ENCODE measurements around the gene PRPH2.
"Not testable (repeated sequence)": the region's sequence is repeated elsewhere in the genome, so short reads cannot be mapped to it uniquely, and the experiment has no call there.

- not testable (repeated sequence) for TF ChIP-seq POLR2A, POLR2AphosphoS5, EP300 (IDR thresholded peaks at IDR 0.05)
- TF ChIP-seq, protein P1, sequence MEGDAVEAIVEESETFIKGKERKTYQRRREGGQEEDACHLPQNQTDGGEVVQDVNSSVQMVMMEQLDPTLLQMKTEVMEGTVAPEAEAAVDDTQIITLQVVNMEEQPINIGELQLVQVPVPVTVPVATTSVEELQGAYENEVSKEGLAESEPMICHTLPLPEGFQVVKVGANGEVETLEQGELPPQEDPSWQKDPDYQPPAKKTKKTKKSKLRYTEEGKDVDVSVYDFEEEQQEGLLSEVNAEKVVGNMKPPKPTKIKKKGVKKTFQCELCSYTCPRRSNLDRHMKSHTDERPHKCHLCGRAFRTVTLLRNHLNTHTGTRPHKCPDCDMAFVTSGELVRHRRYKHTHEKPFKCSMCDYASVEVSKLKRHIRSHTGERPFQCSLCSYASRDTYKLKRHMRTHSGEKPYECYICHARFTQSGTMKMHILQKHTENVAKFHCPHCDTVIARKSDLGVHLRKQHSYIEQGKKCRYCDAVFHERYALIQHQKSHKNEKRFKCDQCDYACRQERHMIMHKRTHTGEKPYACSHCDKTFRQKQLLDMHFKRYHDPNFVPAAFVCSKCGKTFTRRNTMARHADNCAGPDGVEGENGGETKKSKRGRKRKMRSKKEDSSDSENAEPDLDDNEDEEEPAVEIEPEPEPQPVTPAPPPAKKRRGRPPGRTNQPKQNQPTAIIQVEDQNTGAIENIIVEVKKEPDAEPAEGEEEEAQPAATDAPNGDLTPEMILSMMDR (IDR thresholded peaks at IDR 0.05) = not testable (repeated sequence)
Observed at GRCh38 chr6:42674368-42674767, 48.0 kb downstream of the PRPH2 start.

All from gastroesophageal sphincter (tissue), 3 donors.